WTC11 (cell line): ENCODE measurements around the gene NUDT15. TPM values are rescaled to one million over a fixed set of nuclear protein-coding genes. Genes with fewer than 3 reads are reported as not detected.

Experiments
- ATAC-seq: fragments of 200-7000 bp; cut with Tn5 transposase; 2 replicates; pipeline ENCODE4 v1.10.0; 2021; ENCODE audit warnings: mild to moderate bottlenecking, moderate library complexity
- CTCF ChIA-PET: fragments of 300-600 bp; sonication (Branson Sonifier 250); formaldehyde crosslinking; loops from one replicate; lab custom pipeline; 2021; ENCODE audit warnings: antibody characterized with exemption; lab: Charles Lee
- POLR2A ChIA-PET: fragments of 350-600 bp; sonication (Branson Sonifier 250); formaldehyde crosslinking; loops from one replicate; lab custom pipeline; 2021; ENCODE audit warnings: antibody characterized with exemption; lab: Charles Lee
- DNase-seq: peaks from one replicate; pipeline ENCODE4 v3.0.0; 2021; ENCODE audit warnings: low spot score
- H3K27ac Mint-ChIP-seq: 2 replicates; pipeline ENCODE4 v1.8.0; 2021; ENCODE audit warnings: mixed read lengths
- H3K27me3 Mint-ChIP-seq: 2 replicates; pipeline ENCODE4 v1.8.0; 2021; ENCODE audit warnings: low read depth, mild to moderate bottlenecking, moderate library complexity, mixed read lengths
- H3K36me3 Mint-ChIP-seq: 2 replicates; pipeline ENCODE4 v1.8.0; 2021; ENCODE audit warnings: mixed read lengths
- H3K4me1 Mint-ChIP-seq: 2 replicates; pipeline ENCODE4 v1.8.0; 2022; ENCODE audit warnings: mixed read lengths
- H3K4me3 Mint-ChIP-seq: 2 replicates; pipeline ENCODE4 v1.8.0; 2021; ENCODE audit warnings: mild to moderate bottlenecking, moderate library complexity, mixed read lengths
- H3K9me3 Mint-ChIP-seq: 2 replicates; pipeline ENCODE4 v1.8.0; 2021; ENCODE audit warnings: mixed read lengths
- ESRRA ChIP-seq: sonication (generic); formaldehyde crosslinking; IDR thresholded peaks from 2 replicates; pipeline ENCODE4 v1.8.1; 2022; ENCODE audit warnings: mild to moderate bottlenecking, missing genetic modification reagents, borderline replicate concordance
- FOXJ3 ChIP-seq: sonication (generic); formaldehyde crosslinking; IDR thresholded peaks from 2 replicates; pipeline ENCODE4 v1.9.0; 2021; ENCODE audit warnings: missing genetic modification reagents, mild to moderate bottlenecking, borderline replicate concordance
- GTF2I ChIP-seq: fragments of 250-450 bp; sonication (Bioruptor Pico); conservative IDR thresholded peaks from 2 replicates; pipeline ENCODE4 v1.4.0; 2021; ENCODE audit warnings: mild to moderate bottlenecking
- IRF2 ChIP-seq: sonication (generic); formaldehyde crosslinking; IDR thresholded peaks from 2 replicates; pipeline ENCODE4 v1.8.0; 2022; ENCODE audit warnings: low read depth, missing genetic modification reagents, borderline replicate concordance
- JAZF1 ChIP-seq: fragments of 250-450 bp; sonication (Bioruptor Pico); IDR thresholded peaks from 2 replicates; pipeline ENCODE4 v1.9.0; 2021; ENCODE audit warnings: moderate library complexity, mild to moderate bottlenecking, inconsistent platforms
- JUN ChIP-seq: sonication (generic); formaldehyde crosslinking; IDR thresholded peaks from 2 replicates; pipeline ENCODE4 v1.8.0; 2023; ENCODE audit warnings: mild to moderate bottlenecking, missing genetic modification reagents
- MYBL2 ChIP-seq: sonication (generic); formaldehyde crosslinking; IDR thresholded peaks from 2 replicates; pipeline ENCODE4 v1.8.1; 2023; ENCODE audit warnings: mild to moderate bottlenecking, moderate library complexity, missing genetic modification reagents
- NR1H2 ChIP-seq: sonication (generic); formaldehyde crosslinking; IDR thresholded peaks from 2 replicates; pipeline ENCODE4 v1.9.0; 2021; ENCODE audit warnings: mild to moderate bottlenecking, moderate library complexity, missing genetic modification reagents
- NR2C2 ChIP-seq: sonication (generic); formaldehyde crosslinking; IDR thresholded peaks from 2 replicates; pipeline ENCODE4 v1.8.0; 2022; ENCODE audit warnings: mild to moderate bottlenecking, missing genetic modification reagents
- OVOL2 ChIP-seq: fragments of 250-450 bp; sonication (Bioruptor Pico); IDR thresholded peaks from 2 replicates; pipeline ENCODE4 v1.9.0; 2021; ENCODE audit warnings: mild to moderate bottlenecking, borderline replicate concordance
- PRRX2 ChIP-seq: fragments of 250-450 bp; sonication (Bioruptor Pico); IDR thresholded peaks from 2 replicates; pipeline ENCODE4 v1.8.0; 2021; ENCODE audit warnings: mild to moderate bottlenecking
- RELA ChIP-seq: sonication (generic); formaldehyde crosslinking; IDR thresholded peaks from 2 replicates; pipeline ENCODE4 v1.8.1; 2022; ENCODE audit warnings: missing genetic modification reagents, mild to moderate bottlenecking, borderline replicate concordance
- SMAD3 ChIP-seq: sonication (generic); formaldehyde crosslinking; IDR thresholded peaks from 2 replicates; pipeline ENCODE4 v1.8.0; 2022; ENCODE audit warnings: missing genetic modification reagents, mild to moderate bottlenecking, borderline replicate concordance
- SMAD4 ChIP-seq: sonication (generic); formaldehyde crosslinking; IDR thresholded peaks from 2 replicates; pipeline ENCODE4 v1.8.0; 2022; ENCODE audit warnings: mild to moderate bottlenecking, missing genetic modification reagents
- SOX15 ChIP-seq: fragments of 250-450 bp; sonication (Bioruptor Pico); IDR thresholded peaks from 2 replicates; pipeline ENCODE4 v1.9.0; 2021; ENCODE audit warnings: mild to moderate bottlenecking
- TEAD1 ChIP-seq: sonication (generic); formaldehyde crosslinking; IDR thresholded peaks from 2 replicates; pipeline ENCODE4 v1.8.0; 2022; ENCODE audit warnings: mild to moderate bottlenecking, missing genetic modification reagents
- ZNF416 ChIP-seq: fragments of 250-450 bp; sonication (Bioruptor Pico); IDR thresholded peaks from 2 replicates; pipeline ENCODE4 v1.9.0; 2021; ENCODE audit warnings: mild to moderate bottlenecking, inconsistent platforms
- ZNF423 ChIP-seq: fragments of 250-450 bp; sonication (Bioruptor Pico); IDR thresholded peaks from 2 replicates; pipeline ENCODE4 v2.1.2; 2022; ENCODE audit warnings: mild to moderate bottlenecking, moderate library complexity
- total RNA-seq: library from RNA; stranded (reverse); gene quantifications from 3 replicates; pipeline ENCODE4 v1.2.3, GENCODE V29; 2021
- TF ChIP-seq, protein P1 (sequence below): sonication (generic); formaldehyde crosslinking; IDR thresholded peaks from 2 replicates; pipeline ENCODE4 v1.8.0; 2023; ENCODE audit warnings: missing genetic modification reagents
- TF ChIP-seq, protein P2 (sequence below): fragments of 250-450 bp; sonication (Bioruptor Pico); IDR thresholded peaks from 2 replicates; pipeline ENCODE4 v1.9.0; 2021; ENCODE audit warnings: moderate library complexity, mild to moderate bottlenecking, inconsistent platforms, borderline replicate concordance
- TF ChIP-seq, protein P3 (sequence below): sonication (generic); formaldehyde crosslinking; IDR thresholded peaks from 2 replicates; pipeline ENCODE4 v1.8.1; 2022; ENCODE audit warnings: low read depth, missing genetic modification reagents, borderline replicate concordance
- TF ChIP-seq, protein P4 (sequence below): fragments of 250-450 bp; sonication (Bioruptor Pico); IDR thresholded peaks from 2 replicates; pipeline ENCODE4 v2.1.2; 2022; ENCODE audit warnings: mild to moderate bottlenecking, moderate library complexity
- TF ChIP-seq, protein P5 (sequence below): sonication (generic); formaldehyde crosslinking; IDR thresholded peaks from 2 replicates; pipeline ENCODE4 v1.8.1; 2023; ENCODE audit warnings: mild to moderate bottlenecking, missing genetic modification reagents

Gene NUDT15
- total RNA-seq, 1 experiment from 2014 or later, result 48.8 TPM

DNA sequence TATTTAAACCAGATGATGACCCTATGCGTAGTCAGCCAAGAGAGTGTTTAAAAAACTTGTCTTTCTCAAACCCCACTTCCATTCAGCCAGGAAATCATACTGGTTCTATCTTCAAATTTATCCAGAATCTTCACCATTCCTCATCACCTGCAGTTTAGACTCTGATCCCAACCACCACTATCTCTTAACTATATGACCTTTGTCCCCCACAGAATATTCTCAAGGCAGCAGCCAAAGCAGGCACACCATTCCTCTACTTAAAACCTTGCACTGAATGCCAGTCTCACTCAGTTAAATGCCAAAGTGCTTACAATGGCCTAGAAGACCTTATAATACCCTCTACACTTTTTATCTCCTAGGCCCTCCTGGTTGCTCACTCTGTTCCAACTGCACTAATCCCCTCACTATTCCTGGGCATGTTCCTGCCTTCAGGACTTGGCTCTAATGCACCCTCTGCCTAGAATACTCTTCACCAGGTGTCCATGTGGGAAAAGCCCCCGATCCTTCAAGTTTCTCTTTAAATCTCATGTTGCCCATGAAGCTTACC, 46.5 kb upstream of the NUDT15 start:
- ChIA-PET POLR2A (no interaction called here), CTCF (no interaction called here)
- no peaks in the 10 kb centered on the region for H3K4me1 Mint-ChIP-seq
- no peak overlapping the region for H3K27ac Mint-ChIP-seq
- no peak overlapping the region for H3K4me3 Mint-ChIP-seq
- ATAC-seq, result no peak
- TF ChIP-seq ZNF416 (CRISPR knock-in tag) (no peak), NR1H2 (no peak), ZNF423 (CRISPR knock-in tag) (no peak), ESRRA (CRISPR knock-in tag) (no peak), MYBL2 (CRISPR knock-in tag) (no peak), JUN (CRISPR knock-in tag) (no peak), IRF2 (CRISPR knock-in tag) (no peak), SOX15 (CRISPR knock-in tag) (no peak), FOXJ3 (CRISPR knock-in tag) (no peak), NR2C2 (no peak), SMAD4 (no peak), RELA (CRISPR knock-in tag) (no peak), GTF2I (CRISPR knock-in tag) (no peak), PRRX2 (CRISPR knock-in tag) (no peak)
- TF ChIP-seq, protein P1, sequence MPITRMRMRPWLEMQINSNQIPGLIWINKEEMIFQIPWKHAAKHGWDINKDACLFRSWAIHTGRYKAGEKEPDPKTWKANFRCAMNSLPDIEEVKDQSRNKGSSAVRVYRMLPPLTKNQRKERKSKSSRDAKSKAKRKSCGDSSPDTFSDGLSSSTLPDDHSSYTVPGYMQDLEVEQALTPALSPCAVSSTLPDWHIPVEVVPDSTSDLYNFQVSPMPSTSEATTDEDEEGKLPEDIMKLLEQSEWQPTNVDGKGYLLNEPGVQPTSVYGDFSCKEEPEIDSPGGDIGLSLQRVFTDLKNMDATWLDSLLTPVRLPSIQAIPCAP, result no peak
- TF ChIP-seq, protein P2, sequence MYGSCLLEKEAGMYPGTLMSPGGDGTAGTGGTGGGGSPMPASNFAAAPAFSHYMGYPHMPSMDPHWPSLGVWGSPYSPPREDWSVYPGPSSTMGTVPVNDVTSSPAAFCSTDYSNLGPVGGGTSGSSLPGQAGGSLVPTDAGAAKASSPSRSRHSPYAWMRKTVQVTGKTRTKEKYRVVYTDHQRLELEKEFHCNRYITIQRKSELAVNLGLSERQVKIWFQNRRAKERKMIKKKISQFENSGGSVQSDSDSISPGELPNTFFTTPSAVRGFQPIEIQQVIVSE (CRISPR knock-in tag), result no peak
- TF ChIP-seq, protein P3, sequence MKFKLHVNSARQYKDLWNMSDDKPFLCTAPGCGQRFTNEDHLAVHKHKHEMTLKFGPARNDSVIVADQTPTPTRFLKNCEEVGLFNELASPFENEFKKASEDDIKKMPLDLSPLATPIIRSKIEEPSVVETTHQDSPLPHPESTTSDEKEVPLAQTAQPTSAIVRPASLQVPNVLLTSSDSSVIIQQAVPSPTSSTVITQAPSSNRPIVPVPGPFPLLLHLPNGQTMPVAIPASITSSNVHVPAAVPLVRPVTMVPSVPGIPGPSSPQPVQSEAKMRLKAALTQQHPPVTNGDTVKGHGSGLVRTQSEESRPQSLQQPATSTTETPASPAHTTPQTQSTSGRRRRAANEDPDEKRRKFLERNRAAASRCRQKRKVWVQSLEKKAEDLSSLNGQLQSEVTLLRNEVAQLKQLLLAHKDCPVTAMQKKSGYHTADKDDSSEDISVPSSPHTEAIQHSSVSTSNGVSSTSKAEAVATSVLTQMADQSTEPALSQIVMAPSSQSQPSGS (CRISPR knock-in tag), result no peak
- TF ChIP-seq, protein P4, sequence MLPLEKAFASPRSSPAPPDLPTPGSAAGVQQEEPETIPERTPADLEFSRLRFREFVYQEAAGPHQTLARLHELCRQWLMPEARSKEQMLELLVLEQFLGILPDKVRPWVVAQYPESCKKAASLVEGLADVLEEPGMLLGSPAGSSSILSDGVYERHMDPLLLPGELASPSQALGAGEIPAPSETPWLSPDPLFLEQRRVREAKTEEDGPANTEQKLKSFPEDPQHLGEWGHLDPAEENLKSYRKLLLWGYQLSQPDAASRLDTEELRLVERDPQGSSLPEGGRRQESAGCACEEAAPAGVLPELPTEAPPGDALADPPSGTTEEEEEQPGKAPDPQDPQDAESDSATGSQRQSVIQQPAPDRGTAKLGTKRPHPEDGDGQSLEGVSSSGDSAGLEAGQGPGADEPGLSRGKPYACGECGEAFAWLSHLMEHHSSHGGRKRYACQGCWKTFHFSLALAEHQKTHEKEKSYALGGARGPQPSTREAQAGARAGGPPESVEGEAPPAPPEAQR (CRISPR knock-in tag), result no peak
- H3K36me3 Mint-ChIP-seq, result peaks cover 63% of the 10 kb centered on the region
- DNase-seq, result no peak
- 0 out of 2 replicates have a peak, but pooled peaks cover 3% of the 10 kb centered on the region for H3K9me3 Mint-ChIP-seq
- H3K27me3 Mint-ChIP-seq, result no peaks in the 10 kb centered on the region

DNA sequence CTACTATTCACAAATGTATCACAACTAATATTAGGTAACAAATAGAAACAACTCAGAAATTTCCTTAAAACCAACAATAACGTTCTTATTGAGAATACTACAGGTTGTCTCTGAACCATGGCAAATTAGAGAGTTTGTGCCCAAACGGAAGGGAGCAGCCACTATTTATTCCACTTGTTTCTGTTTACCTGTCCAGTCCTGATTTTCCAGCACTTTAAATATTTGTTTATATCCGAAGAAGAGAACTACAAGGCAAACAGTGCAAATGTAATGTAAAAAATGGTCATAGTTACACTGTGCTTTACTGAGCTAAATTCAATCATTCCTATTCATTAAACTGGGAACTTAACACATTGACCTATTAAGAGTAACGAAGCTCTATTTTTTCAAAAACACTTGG, 45.7 kb upstream of the NUDT15 start:
- Mint-ChIP-seq H3K4me3 (no peak overlapping the region), H3K9me3 (0 out of 2 replicates have a peak, but pooled peaks cover 3% of the 10 kb centered on the region), H3K36me3 (peaks cover 61% of the 10 kb centered on the region), H3K27me3 (no peaks in the 10 kb centered on the region), H3K27ac (no peak overlapping the region), H3K4me1 (no peaks in the 10 kb centered on the region)
- POLR2A ChIA-PET, result no interaction called here
- no peak for ATAC-seq
- no peak for DNase-seq
- no peak for TF ChIP-seq SOX15 (CRISPR knock-in tag)
- no peak for TF ChIP-seq TEAD1
- TF ChIP-seq NR1H2, result no peak
- no peak for TF ChIP-seq SMAD3 (CRISPR knock-in tag)
- TF ChIP-seq, protein P5, sequence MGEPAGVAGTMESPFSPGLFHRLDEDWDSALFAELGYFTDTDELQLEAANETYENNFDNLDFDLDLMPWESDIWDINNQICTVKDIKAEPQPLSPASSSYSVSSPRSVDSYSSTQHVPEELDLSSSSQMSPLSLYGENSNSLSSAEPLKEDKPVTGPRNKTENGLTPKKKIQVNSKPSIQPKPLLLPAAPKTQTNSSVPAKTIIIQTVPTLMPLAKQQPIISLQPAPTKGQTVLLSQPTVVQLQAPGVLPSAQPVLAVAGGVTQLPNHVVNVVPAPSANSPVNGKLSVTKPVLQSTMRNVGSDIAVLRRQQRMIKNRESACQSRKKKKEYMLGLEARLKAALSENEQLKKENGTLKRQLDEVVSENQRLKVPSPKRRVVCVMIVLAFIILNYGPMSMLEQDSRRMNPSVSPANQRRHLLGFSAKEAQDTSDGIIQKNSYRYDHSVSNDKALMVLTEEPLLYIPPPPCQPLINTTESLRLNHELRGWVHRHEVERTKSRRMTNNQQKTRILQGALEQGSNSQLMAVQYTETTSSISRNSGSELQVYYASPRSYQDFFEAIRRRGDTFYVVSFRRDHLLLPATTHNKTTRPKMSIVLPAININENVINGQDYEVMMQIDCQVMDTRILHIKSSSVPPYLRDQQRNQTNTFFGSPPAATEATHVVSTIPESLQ (CRISPR knock-in tag), result no peak
- TF ChIP-seq OVOL2 (CRISPR knock-in tag), result no peak
- TF ChIP-seq JAZF1 (CRISPR knock-in tag), result no peak
- TF ChIP-seq, all 79 proteins: peak for 0
- CTCF ChIA-PET, result interaction anchor here (0.7 kb wide), 1 partner anchor 103 kb away, joined by 3 read pairs; no protein-coding TSS in a partner anchor
